Thyroid gland (tissue), 4 donors: ENCODE measurements around the gene KIF9.

Source experiments
- POLR2A ChIP-seq, 2 donors: fragments of 450-650 bp; IDR thresholded peaks; one replicate each; pipeline ENCODE4 v1.6.1; 2017; ENCODE audit warnings: antibody characterized with exemption in 2 of 2, mild to moderate bottlenecking in 2 of 2, moderate library complexity in 1 of 2
- TF ChIP-seq, protein P1 (sequence below), 6 experiments: fragments of 200-600 bp in 3 of 6; fragments of 450-650 bp in 3 of 6; sonication (generic) in 3 of 6; IDR thresholded peaks; one replicate each; pipeline ENCODE4 v1.5.1; 2016 to 2019; ENCODE audit warnings: antibody characterized with exemption in 6 of 6, mild to moderate bottlenecking in 2 of 6, inconsistent platforms in 1 of 6, moderate library complexity in 1 of 6

DNA sequence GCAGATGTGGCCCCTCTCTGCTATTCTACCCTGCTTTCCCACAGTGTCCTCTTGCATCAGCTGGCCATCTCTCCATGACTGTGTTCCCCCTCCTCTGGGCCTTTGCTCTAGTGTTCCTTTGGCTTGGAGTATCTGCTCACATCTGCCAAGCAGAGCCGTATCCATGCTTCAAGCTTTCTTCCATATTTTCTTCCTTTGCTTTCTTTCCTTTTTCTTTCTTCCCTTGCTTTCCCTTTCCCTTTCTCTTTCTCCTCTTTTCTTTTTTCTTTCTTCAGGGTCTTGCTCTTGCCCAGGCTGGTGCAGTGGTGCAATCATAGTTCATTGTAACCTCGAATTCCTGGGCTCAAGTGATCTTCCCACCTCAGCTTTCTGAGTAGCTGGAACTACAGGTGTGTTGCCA lies 12.7 kb upstream of the KIF9 start:
- no peak for TF ChIP-seq POLR2A (IDR thresholded peaks at IDR 0.05)
- TF ChIP-seq, protein P1, sequence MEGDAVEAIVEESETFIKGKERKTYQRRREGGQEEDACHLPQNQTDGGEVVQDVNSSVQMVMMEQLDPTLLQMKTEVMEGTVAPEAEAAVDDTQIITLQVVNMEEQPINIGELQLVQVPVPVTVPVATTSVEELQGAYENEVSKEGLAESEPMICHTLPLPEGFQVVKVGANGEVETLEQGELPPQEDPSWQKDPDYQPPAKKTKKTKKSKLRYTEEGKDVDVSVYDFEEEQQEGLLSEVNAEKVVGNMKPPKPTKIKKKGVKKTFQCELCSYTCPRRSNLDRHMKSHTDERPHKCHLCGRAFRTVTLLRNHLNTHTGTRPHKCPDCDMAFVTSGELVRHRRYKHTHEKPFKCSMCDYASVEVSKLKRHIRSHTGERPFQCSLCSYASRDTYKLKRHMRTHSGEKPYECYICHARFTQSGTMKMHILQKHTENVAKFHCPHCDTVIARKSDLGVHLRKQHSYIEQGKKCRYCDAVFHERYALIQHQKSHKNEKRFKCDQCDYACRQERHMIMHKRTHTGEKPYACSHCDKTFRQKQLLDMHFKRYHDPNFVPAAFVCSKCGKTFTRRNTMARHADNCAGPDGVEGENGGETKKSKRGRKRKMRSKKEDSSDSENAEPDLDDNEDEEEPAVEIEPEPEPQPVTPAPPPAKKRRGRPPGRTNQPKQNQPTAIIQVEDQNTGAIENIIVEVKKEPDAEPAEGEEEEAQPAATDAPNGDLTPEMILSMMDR (IDR thresholded peaks at IDR 0.05): no peak
